Sigmoid colon (tissue), 4 donors: ENCODE data around the gene SDK1.

Source experiments
- EP300 ChIP-seq, 4 donors: sonication (generic); formaldehyde crosslinking; IDR thresholded peaks; one replicate each; pipeline ENCODE4 v1.6.1; 2017; ENCODE audit warnings: antibody characterized with exemption in 4 of 4
- TF ChIP-seq, protein P1 (sequence below), 4 experiments: fragments of 450-650 bp in 3 of 4; fragments of 200-600 bp in 1 of 4; IDR thresholded peaks; one replicate each; pipeline ENCODE4 v1.5.1; 2016 to 2019; ENCODE audit warnings: antibody characterized with exemption in 4 of 4, mild to moderate bottlenecking in 3 of 4, moderate library complexity in 2 of 4

DNA sequence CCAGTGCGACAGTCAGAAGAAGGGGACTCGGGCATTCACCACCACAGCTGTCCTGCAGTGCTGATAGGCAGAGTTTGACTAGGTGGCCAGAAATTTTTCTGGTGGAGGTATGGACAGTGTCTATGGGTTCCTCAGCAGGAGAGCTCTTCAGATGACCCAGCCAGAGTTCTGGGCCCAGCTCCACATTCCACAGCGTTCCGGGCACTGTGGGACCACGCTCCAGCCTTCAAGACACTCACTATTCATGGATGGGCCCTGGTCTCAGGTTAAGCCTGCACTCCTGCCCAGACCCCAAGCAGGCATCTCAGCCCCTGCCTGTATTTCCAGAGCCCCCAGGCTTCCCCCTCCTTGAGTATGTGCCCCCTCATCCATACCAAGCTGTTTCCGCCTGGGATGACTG, 884.1 kb downstream of the SDK1 start:
- TF ChIP-seq, protein P1, sequence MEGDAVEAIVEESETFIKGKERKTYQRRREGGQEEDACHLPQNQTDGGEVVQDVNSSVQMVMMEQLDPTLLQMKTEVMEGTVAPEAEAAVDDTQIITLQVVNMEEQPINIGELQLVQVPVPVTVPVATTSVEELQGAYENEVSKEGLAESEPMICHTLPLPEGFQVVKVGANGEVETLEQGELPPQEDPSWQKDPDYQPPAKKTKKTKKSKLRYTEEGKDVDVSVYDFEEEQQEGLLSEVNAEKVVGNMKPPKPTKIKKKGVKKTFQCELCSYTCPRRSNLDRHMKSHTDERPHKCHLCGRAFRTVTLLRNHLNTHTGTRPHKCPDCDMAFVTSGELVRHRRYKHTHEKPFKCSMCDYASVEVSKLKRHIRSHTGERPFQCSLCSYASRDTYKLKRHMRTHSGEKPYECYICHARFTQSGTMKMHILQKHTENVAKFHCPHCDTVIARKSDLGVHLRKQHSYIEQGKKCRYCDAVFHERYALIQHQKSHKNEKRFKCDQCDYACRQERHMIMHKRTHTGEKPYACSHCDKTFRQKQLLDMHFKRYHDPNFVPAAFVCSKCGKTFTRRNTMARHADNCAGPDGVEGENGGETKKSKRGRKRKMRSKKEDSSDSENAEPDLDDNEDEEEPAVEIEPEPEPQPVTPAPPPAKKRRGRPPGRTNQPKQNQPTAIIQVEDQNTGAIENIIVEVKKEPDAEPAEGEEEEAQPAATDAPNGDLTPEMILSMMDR (IDR thresholded peaks at IDR 0.05), result no peak
- TF ChIP-seq EP300 (IDR thresholded peaks at IDR 0.05), result no peak
